HFFc6 (cell line): ENCODE measurements around the gene SPTB. TPM values are rescaled to one million over a fixed set of nuclear protein-coding genes. Genes with fewer than 3 reads are reported as not detected.

ENCODE experiments used
- DNase-seq: peaks from one replicate; pipeline ENCODE4 v3.0.0-alpha.2; 2018
- H3K27ac Mint-ChIP-seq: 2 replicates; pipeline ENCODE4 v1.8.0; 2020; ENCODE audit warnings: mild to moderate bottlenecking, mixed read lengths
- H3K27me3 Mint-ChIP-seq: 2 replicates; pipeline ENCODE4 v1.8.0; 2021; ENCODE audit warnings: mild to moderate bottlenecking, moderate library complexity, mixed read lengths; ENCODE audit not compliant: insufficient read depth
- H3K36me3 Mint-ChIP-seq: 2 replicates; pipeline ENCODE4 v1.8.0; 2021; ENCODE audit warnings: low read depth, mixed read lengths
- H3K4me1 Mint-ChIP-seq: 2 replicates; pipeline ENCODE4 v1.8.0; 2020; ENCODE audit warnings: low read depth, mixed read lengths
- H3K4me3 Mint-ChIP-seq: 2 replicates; pipeline ENCODE4 v1.8.0; 2020; ENCODE audit warnings: mild to moderate bottlenecking, moderate library complexity, mixed read lengths
- H3K9me3 Mint-ChIP-seq: 2 replicates; pipeline ENCODE4 v1.8.0; 2020; ENCODE audit warnings: mild to moderate bottlenecking, mixed read lengths
- CTCF ChIP-seq: fragments of 200-600 bp; sonication (generic); IDR thresholded peaks from 2 replicates; pipeline ENCODE4 v1.5.0; 2021; ENCODE audit warnings: antibody characterized with exemption, mild to moderate bottlenecking
- total RNA-seq, 6 experiments: library from RNA; stranded (reverse); fragmentation: NEBNext Ultra II Directional; extraction: Animal tissue kit (Norgen Biotek cat#: 25700); gene quantifications; 2 replicates in 1 of 6; 3 replicates in 5 of 6; pipeline ENCODE4 v1.2.3, GENCODE V29; 2021

Gene SPTB
- total RNA-seq, 6 experiments from 2014 or later = 0.58 to 1.1 (median 0.72) TPM

- Mint-ChIP-seq H3K27me3 (peaks cover 31% of the 10 kb centered on the region), H3K4me3 (no peak overlapping the region), H3K9me3 (peaks cover 20% of the 10 kb centered on the region), H3K4me1 (peaks cover 23% of the 10 kb centered on the region), H3K27ac (no peak overlapping the region), H3K36me3 (peaks cover 12% of the 10 kb centered on the region)
- DNase-seq = no peak
- no peak for TF ChIP-seq CTCF
Measured at GRCh38 chr14:64871344-64871743, 8.4 kb downstream of the SPTB start.

- TF ChIP-seq CTCF = no peak
- peaks cover 23% of the 10 kb centered on the region for H3K4me1 Mint-ChIP-seq
- H3K27me3 Mint-ChIP-seq = peaks cover 25% of the 10 kb centered on the region
- H3K36me3 Mint-ChIP-seq = peaks cover 12% of the 10 kb centered on the region
- H3K9me3 Mint-ChIP-seq = peaks cover 20% of the 10 kb centered on the region
- DNase-seq = no peak
- no peak overlapping the region for H3K4me3 Mint-ChIP-seq
- H3K27ac Mint-ChIP-seq = no peak overlapping the region
Measured at GRCh38 chr14:64870160-64870559, 9.5 kb downstream of the SPTB start.

- Mint-ChIP-seq H3K4me3 (no peak overlapping the region), H3K27ac (no peak overlapping the region), H3K36me3 (peaks cover 12% of the 10 kb centered on the region), H3K4me1 (peaks cover 18% of the 10 kb centered on the region), H3K27me3 (peaks cover 29% of the 10 kb centered on the region), H3K9me3 (peaks cover 20% of the 10 kb centered on the region)
- no peak for TF ChIP-seq CTCF
- DNase-seq = no peak
Measured at GRCh38 chr14:64868841-64869240, 10.9 kb downstream of the SPTB start.

GRCh38 chr14:64868379-64868778 lies 11.3 kb downstream of the SPTB start:
- no peak for TF ChIP-seq CTCF
- Mint-ChIP-seq H3K4me1 (peaks cover 13% of the 10 kb centered on the region), H3K27ac (no peak overlapping the region), H3K4me3 (no peak overlapping the region), H3K27me3 (peaks cover 32% of the 10 kb centered on the region), H3K36me3 (peaks cover 12% of the 10 kb centered on the region), H3K9me3 (peaks cover 20% of the 10 kb centered on the region)
- no peak for DNase-seq

- Mint-ChIP-seq H3K9me3 (peaks cover 9% of the 10 kb centered on the region), H3K4me1 (peaks cover 5% of the 10 kb centered on the region), H3K36me3 (peaks cover 2% of the 10 kb centered on the region), H3K27me3 (peaks cover 39% of the 10 kb centered on the region), H3K4me3 (no peak overlapping the region), H3K27ac (no peak overlapping the region)
- no peak for DNase-seq
- no peak for TF ChIP-seq CTCF
Measured at GRCh38 chr14:64867182-64867581, 12.5 kb downstream of the SPTB start.

GRCh38 chr14:64865992-64866391 lies 13.7 kb downstream of the SPTB start:
- no peak for TF ChIP-seq CTCF
- no peak for DNase-seq
- peaks cover 3% of the 10 kb centered on the region; the same call in 1 of the 2 replicates for H3K9me3 Mint-ChIP-seq
- peaks cover 42% of the 10 kb centered on the region for H3K27me3 Mint-ChIP-seq
- no peak overlapping the region for H3K4me3 Mint-ChIP-seq
- no peaks in the 10 kb centered on the region for H3K36me3 Mint-ChIP-seq
- no peak overlapping the region for H3K27ac Mint-ChIP-seq
- H3K4me1 Mint-ChIP-seq = peaks cover 5% of the 10 kb centered on the region
